GM12865 (cell line): ENCODE data around the gene CDKN2AIP.

Source experiments
- DNase-seq: peaks from one replicate; pipeline ENCODE4 v3.0.0; 2010; ENCODE audit warnings: low read depth
- H3K4me3 ChIP-seq: 2 replicates; pipeline ENCODE4 v1.5.1; 2011; ENCODE audit warnings: mild to moderate bottlenecking, low read depth, low read length, control low read depth
- TF ChIP-seq, protein P1 (sequence below): IDR thresholded peaks from 2 replicates; pipeline ENCODE4 v1.5.1; 2011; ENCODE audit warnings: low read length, control low read depth, low read depth, inconsistent platforms; ENCODE audit not compliant: insufficient read depth; ENCODE audit errors: missing control alignments

The CDKN2AIP gene, protein sequence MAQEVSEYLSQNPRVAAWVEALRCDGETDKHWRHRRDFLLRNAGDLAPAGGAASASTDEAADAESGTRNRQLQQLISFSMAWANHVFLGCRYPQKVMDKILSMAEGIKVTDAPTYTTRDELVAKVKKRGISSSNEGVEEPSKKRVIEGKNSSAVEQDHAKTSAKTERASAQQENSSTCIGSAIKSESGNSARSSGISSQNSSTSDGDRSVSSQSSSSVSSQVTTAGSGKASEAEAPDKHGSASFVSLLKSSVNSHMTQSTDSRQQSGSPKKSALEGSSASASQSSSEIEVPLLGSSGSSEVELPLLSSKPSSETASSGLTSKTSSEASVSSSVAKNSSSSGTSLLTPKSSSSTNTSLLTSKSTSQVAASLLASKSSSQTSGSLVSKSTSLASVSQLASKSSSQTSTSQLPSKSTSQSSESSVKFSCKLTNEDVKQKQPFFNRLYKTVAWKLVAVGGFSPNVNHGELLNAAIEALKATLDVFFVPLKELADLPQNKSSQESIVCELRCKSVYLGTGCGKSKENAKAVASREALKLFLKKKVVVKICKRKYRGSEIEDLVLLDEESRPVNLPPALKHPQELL

DNA sequence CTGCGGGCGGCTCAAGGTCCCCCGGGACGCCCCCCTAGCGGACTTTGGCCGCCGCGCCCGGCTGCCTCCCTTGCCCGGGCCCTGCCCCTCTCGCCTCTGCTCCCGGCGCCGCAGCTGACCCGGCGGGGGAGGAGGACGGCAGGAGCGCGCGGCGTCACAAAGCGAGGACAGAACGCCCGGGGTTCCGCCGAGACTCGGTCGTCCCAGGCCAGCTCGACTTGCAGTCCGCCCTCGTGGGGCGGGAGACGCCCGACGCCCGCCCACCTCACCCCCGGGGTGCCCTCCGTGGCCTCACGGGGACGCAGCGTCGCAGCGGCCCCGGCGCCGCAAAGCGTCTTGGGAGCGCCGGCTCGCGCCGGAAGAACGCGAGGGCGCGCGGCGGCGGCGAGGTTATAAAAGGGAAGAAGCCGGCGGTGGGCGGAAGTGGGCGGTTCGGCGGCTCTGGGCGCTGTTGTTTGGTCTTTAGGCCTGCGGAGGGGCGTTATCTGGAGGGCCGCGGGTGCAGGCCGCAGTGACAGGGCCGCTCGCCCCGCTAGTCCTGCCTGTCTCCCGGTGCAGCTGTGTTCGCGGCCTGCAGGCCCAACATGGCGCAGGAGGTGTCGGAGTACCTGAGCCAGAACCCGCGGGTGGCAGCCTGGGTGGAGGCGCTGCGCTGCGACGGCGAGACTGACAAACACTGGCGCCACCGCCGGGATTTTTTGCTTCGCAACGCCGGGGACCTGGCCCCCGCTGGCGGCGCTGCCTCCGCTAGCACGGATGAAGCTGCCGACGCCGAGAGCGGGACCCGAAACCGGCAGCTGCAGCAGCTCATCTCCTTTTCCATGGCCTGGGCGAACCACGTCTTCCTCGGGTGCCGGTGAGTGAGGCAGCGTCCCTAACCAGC, at the start of gene CDKN2AIP:
Gene CDKN2AIP (plus strand): TSS at position 423 of the 883 bp plus-strand sequence. CDS start 162 bp downstream, at position 585.
- DNase-seq, result peak; percentile 97
- H3K4me3 ChIP-seq, result peak within 1 kb of the TSS; percentile 66
- TF ChIP-seq, protein P1, sequence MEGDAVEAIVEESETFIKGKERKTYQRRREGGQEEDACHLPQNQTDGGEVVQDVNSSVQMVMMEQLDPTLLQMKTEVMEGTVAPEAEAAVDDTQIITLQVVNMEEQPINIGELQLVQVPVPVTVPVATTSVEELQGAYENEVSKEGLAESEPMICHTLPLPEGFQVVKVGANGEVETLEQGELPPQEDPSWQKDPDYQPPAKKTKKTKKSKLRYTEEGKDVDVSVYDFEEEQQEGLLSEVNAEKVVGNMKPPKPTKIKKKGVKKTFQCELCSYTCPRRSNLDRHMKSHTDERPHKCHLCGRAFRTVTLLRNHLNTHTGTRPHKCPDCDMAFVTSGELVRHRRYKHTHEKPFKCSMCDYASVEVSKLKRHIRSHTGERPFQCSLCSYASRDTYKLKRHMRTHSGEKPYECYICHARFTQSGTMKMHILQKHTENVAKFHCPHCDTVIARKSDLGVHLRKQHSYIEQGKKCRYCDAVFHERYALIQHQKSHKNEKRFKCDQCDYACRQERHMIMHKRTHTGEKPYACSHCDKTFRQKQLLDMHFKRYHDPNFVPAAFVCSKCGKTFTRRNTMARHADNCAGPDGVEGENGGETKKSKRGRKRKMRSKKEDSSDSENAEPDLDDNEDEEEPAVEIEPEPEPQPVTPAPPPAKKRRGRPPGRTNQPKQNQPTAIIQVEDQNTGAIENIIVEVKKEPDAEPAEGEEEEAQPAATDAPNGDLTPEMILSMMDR, result no peak

DNA sequence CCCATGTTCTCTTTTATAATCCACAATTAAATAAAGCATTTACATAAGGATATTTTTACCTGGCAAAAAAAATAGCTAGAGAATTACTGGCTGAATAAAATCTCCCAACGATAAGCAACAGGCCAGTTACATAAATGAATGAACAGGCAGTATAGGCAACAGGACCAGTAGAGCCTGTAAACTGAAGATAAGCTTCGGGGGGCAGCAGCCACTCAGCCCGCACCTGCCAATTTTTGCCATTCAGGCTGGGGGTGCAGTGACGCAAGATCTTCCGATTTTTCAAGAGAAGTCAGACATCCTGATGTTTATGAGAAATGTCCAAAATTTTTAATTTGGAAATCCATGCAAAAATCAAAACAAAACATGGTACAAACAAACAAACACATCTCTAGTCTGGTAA, 49.0 kb upstream of the CDKN2AIP start:
- TF ChIP-seq, protein P1, result no peak
- H3K4me3 ChIP-seq, result no peak overlapping the region
- DNase-seq, result no peak

DNA sequence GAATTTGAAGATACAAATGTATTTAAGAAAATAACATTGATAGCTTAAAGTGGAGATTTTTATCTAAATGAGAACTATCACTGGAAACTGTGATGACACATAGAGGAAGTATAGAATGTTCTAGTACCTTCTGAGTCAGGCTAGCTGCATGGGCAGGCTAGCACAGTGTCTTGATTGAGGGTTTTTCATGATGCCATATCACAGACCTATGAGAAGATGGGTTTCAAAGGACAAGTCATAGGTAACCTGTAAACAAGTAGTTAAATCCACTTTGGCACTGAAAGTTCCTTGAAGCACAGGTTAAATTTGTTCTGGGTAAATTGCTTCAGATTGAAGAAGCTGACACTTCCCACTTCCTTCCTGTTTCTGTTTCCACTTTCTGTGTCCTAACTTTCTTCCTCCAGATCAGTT, 48.2 kb upstream of the CDKN2AIP start:
- TF ChIP-seq, protein P1, result no peak
- DNase-seq, result no peak
- H3K4me3 ChIP-seq, result no peak overlapping the region

- H3K4me3 ChIP-seq, result peak overlapping the region; percentile 48
- DNase-seq, result no peak
- TF ChIP-seq, protein P1, result no peak
Measured at GRCh38 chr4:183397741-183398297, 46.6 kb upstream of the CDKN2AIP start.

- DNase-seq, result peak; percentile 60
- TF ChIP-seq, protein P1, result peak; percentile 48
- H3K4me3 ChIP-seq, result peak overlapping the region; percentile 48
Measured at GRCh38 chr4:183398298-183399125, 45.9 kb upstream of the CDKN2AIP start.

- no peak for DNase-seq
- H3K4me3 ChIP-seq, result no peak overlapping the region
- TF ChIP-seq, protein P1, result no peak
Measured at GRCh38 chr4:183399126-183399522, 45.3 kb upstream of the CDKN2AIP start.
